Measurements from ENCODE around the gene PSMB2. TPM values are rescaled to one million over a fixed set of nuclear protein-coding genes. Genes with fewer than 3 reads are reported as not detected.
A peak's percentile ranks its signal among the peaks of the same experiment; 100 is the strongest.

The PSMB2 gene
- total RNA-seq, 1 experiment from 2014 or later, result 86.0 TPM

DNA sequence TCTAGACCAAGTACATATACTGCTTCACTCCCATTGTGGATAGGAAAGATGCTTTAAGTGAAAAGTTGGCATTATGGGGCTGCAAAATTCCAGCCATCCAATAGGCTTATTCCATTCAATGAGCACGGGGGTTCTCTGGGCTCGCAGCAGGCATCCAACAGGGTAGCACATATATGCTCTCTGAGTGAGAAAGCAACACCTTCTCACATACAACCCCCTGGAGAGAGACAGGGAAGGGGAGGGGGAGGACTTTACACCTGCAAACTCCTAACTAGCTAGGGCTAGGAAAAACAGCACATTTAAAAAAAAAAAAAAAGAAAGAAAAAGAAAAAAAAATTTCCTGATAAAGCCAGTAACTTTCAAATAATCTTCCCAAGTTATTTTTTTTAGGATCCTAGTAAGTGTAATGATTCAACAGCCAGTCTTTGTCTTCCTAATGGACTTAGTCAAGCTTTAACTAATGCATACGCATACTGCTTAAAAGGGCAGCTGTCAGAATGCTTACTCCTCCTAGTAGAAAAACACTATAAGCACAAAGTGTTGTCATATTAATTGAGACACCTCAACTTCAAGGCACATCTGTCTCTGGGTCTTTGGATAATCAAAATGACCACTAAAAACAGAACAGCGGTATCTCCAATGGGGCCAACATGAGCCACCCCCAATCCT is 18.7 kb downstream of the PSMB2 start:
- no peaks in the 10 kb centered on the region for H3K9me3 Mint-ChIP-seq
- no peak overlapping the region for H4K91ac ChIP-seq (ENCODE audit: insufficient read length, low read depth, low read length)
- H3K14ac ChIP-seq (ENCODE audit: insufficient read depth, low read length), result no peak overlapping the region
- H3K9ac ChIP-seq (ENCODE audit: extremely low read depth, insufficient read length, low read length), result no peak overlapping the region
- no peak overlapping the region for H3T11ph ChIP-seq (ENCODE audit: low read length)
- H4K8ac ChIP-seq (replicated peaks; ENCODE audit: insufficient read length, low read depth, low read length), result no peak overlapping the region
- H3K4ac ChIP-seq (ENCODE audit: low read depth, low read length), result no peak overlapping the region
- peak overlapping the region; percentile 80 to 82 (median 80); a peak in 1 of 7 replicates for H3K27ac Mint-ChIP-seq
- H4K5ac ChIP-seq (ENCODE audit: insufficient read length, low read depth, low read length), result no peak overlapping the region
- DNase-seq, result no peak
- no peak overlapping the region for H2AFZ ChIP-seq (ENCODE audit: low read length)
- H3K4me2 ChIP-seq (ENCODE audit: insufficient read depth, insufficient read length, low read length), result peak overlapping the region; percentile 27
- TF ChIP-seq, protein P1, sequence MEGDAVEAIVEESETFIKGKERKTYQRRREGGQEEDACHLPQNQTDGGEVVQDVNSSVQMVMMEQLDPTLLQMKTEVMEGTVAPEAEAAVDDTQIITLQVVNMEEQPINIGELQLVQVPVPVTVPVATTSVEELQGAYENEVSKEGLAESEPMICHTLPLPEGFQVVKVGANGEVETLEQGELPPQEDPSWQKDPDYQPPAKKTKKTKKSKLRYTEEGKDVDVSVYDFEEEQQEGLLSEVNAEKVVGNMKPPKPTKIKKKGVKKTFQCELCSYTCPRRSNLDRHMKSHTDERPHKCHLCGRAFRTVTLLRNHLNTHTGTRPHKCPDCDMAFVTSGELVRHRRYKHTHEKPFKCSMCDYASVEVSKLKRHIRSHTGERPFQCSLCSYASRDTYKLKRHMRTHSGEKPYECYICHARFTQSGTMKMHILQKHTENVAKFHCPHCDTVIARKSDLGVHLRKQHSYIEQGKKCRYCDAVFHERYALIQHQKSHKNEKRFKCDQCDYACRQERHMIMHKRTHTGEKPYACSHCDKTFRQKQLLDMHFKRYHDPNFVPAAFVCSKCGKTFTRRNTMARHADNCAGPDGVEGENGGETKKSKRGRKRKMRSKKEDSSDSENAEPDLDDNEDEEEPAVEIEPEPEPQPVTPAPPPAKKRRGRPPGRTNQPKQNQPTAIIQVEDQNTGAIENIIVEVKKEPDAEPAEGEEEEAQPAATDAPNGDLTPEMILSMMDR (conservative IDR thresholded peaks at IDR 0.05), result no peak
- H3K56ac ChIP-seq (ENCODE audit: insufficient read length, low read depth, low read length), result no peak overlapping the region
- no peak overlapping the region for H2BK20ac ChIP-seq (ENCODE audit: low read depth, low read length, poor library complexity, severe bottlenecking)
- no CpG with 5 or more reads among the region's 4 CpGs for WGBS (ENCODE audit: extremely low coverage, insufficient read length, low lambda C conversion rate)
- H3K27ac ChIP-seq (ENCODE audit: insufficient read length, low read depth, low read length), result peak overlapping the region; percentile 3
- H2AK5ac ChIP-seq (ENCODE audit: insufficient read length, low read length), result no peak overlapping the region
- peaks cover 4% of the 10 kb centered on the region; the same call in 1 of the 2 replicates for H3K79me2 ChIP-seq (ENCODE audit: insufficient read depth, low read length)
- no peaks in the 10 kb centered on the region for H3K27me3 ChIP-seq (ENCODE audit: insufficient read depth, low read length)
- no peak overlapping the region for H2BK12ac ChIP-seq (ENCODE audit: insufficient read length, low read depth, low read length)
- H2BK5ac ChIP-seq (ENCODE audit: insufficient read length, low read length), result no peak overlapping the region
- peaks cover 6% of the 10 kb centered on the region for H3K79me1 ChIP-seq (ENCODE audit: insufficient read depth, low read depth, low read length, poor library complexity, severe bottlenecking)
- H3K23me2 ChIP-seq (ENCODE audit: insufficient read length, low read depth, low read length, poor library complexity, severe bottlenecking), result no peaks in the 10 kb centered on the region
- H2BK120ac ChIP-seq (ENCODE audit: low read depth, low read length, poor library complexity, severe bottlenecking), result no peak overlapping the region
- H3K27me3 Mint-ChIP-seq (ENCODE audit: low read depth), result no peaks in the 10 kb centered on the region
- no peak overlapping the region for H2BK15ac ChIP-seq (ENCODE audit: low read depth, low read length)
- peaks cover 17 to 36% (median 22%) of the 10 kb centered on the region in 3 experiments; a peak in 6 of 7 replicates for H3K36me3 Mint-ChIP-seq (ENCODE audit: insufficient read depth in 1 of 3, low read depth in 3 of 3)
- H3K4me1 ChIP-seq (ENCODE audit: insufficient read depth, low read length), result peaks cover 13% of the 10 kb centered on the region
- H3K23ac ChIP-seq (ENCODE audit: insufficient read length, low read depth, low read length), result no peak overlapping the region
- no peak overlapping the region for H3K18ac ChIP-seq (ENCODE audit: insufficient read length, low read depth, low read length)
- H3K9me3 ChIP-seq (ENCODE audit: control insufficient read depth, low read depth, low read length), result no peaks in the 10 kb centered on the region
- H3K4me1 Mint-ChIP-seq, result peaks cover 24 to 27% of the 10 kb centered on the region in 2 experiments
- no peaks in the 10 kb centered on the region for H4K20me1 ChIP-seq (ENCODE audit: control insufficient read depth, insufficient read depth, insufficient read length)
- H3K4me3 Mint-ChIP-seq, result peak overlapping the region in 1 of 2 experiments; percentile 15; a peak in 1 of 5 replicates

All from H9 (cell line).